Measurements from ENCODE around the gene CDH4.

- TF ChIP-seq, protein P1, sequence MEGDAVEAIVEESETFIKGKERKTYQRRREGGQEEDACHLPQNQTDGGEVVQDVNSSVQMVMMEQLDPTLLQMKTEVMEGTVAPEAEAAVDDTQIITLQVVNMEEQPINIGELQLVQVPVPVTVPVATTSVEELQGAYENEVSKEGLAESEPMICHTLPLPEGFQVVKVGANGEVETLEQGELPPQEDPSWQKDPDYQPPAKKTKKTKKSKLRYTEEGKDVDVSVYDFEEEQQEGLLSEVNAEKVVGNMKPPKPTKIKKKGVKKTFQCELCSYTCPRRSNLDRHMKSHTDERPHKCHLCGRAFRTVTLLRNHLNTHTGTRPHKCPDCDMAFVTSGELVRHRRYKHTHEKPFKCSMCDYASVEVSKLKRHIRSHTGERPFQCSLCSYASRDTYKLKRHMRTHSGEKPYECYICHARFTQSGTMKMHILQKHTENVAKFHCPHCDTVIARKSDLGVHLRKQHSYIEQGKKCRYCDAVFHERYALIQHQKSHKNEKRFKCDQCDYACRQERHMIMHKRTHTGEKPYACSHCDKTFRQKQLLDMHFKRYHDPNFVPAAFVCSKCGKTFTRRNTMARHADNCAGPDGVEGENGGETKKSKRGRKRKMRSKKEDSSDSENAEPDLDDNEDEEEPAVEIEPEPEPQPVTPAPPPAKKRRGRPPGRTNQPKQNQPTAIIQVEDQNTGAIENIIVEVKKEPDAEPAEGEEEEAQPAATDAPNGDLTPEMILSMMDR (IDR thresholded peaks at IDR 0.05; ENCODE audit: insufficient read depth, low read length, poor library complexity, severe bottlenecking), result no peak
- no peak for TF ChIP-seq EZH2phosphoT487 (conservative IDR thresholded peaks at IDR 0.05; ENCODE audit: low read length)
Measured at GRCh38 chr20:61387204-61387953, 135.3 kb downstream of the CDH4 start.
